HG03520 (cell line): ENCODE results near the gene HPCAL1.

Experiments
- ATAC-seq: cut with Tn5 transposase; IDR thresholded peaks from one replicate; pipeline ENCODE4 v1.9.1; 2021; ENCODE audit warnings: mild to moderate bottlenecking, moderate library complexity; ENCODE audit not compliant: unreplicated experiment

The HPCAL1 gene

GRCh38 chr2:10400978-10401951 is 98.6 kb downstream of the HPCAL1 start:
- ATAC-seq: no peak

- ATAC-seq: no peak
Observed at GRCh38 chr2:10402062-10402585, 99.4 kb downstream of the HPCAL1 start.

- ATAC-seq: no peak
Observed at GRCh38 chr2:10402653-10403215, 100.0 kb downstream of the HPCAL1 start.

- no peak for ATAC-seq
Observed at GRCh38 chr2:10404324-10405143, 101.8 kb downstream of the HPCAL1 start.

- no peak for ATAC-seq
Observed at GRCh38 chr2:10405448-10405847, 102.7 kb downstream of the HPCAL1 start.

- no peak for ATAC-seq
Observed at GRCh38 chr2:10406016-10406415, 103.3 kb downstream of the HPCAL1 start.

- ATAC-seq: no peak
Observed at GRCh38 chr2:10406491-10407188, 103.9 kb downstream of the HPCAL1 start.

GRCh38 chr2:10407432-10407831 is 104.7 kb downstream of the HPCAL1 start:
- ATAC-seq: no peak

GRCh38 chr2:10407841-10408648 is 105.3 kb downstream of the HPCAL1 start:
- ATAC-seq: no peak

GRCh38 chr2:10408649-10409579 is 106.2 kb downstream of the HPCAL1 start:
- peak; percentile 47 for ATAC-seq

GRCh38 chr2:10410001-10410822 is 107.5 kb downstream of the HPCAL1 start:
- ATAC-seq: peak; percentile 66

GRCh38 chr2:10410823-10411437 is 108.2 kb downstream of the HPCAL1 start:
- no peak for ATAC-seq

- ATAC-seq: no peak
Observed at GRCh38 chr2:10411557-10411956, 108.9 kb downstream of the HPCAL1 start.

- peak; percentile 32 for ATAC-seq
Observed at GRCh38 chr2:10412380-10412779, 109.7 kb downstream of the HPCAL1 start.

- ATAC-seq: no peak
Observed at GRCh38 chr2:10413503-10413902, 110.8 kb downstream of the HPCAL1 start.

GRCh38 chr2:10413991-10414451 is 111.3 kb downstream of the HPCAL1 start:
- ATAC-seq: no peak

- ATAC-seq: no peak
Observed at GRCh38 chr2:10414591-10414990, 111.9 kb downstream of the HPCAL1 start.
